ENCODE measurements around the gene GDI1.
"Not testable (repeated sequence)": the region's sequence is repeated elsewhere in the genome, so short reads cannot be mapped to it uniquely, and the experiment has no call there.

The GDI1 gene

GRCh38 chrX:154397888-154398667 lies 38.9 kb upstream of the GDI1 start, which contains the start of gene RPL10:
TSS of gene RPL10 (plus strand) at chrX:154398377. CDS start at chrX:154398520, 143 bp downstream.
- Histone ChIP-seq H3K27ac (peak within 1 kb of the TSS; percentile 96), H3K9me3 (no peaks in the 10 kb centered on the region), H3K36me3 (peaks cover 30% of the 10 kb centered on the region), H3K4me3 (ENCODE audit: low read depth in 1 of 2, low read length in 1 of 2) (peak within 1 kb of the TSS; percentile 70 to 78), H3K27me3 (no peaks in the 10 kb centered on the region), H3K4me1 (ENCODE audit: control insufficient read depth in 1 of 2, insufficient read depth in 1 of 2, low read depth in 1 of 2, low read length in 1 of 2) (peaks cover 16 to 21% of the 10 kb centered on the region in 2 experiments)
- no peak for TF ChIP-seq CTCF (IDR thresholded peaks at IDR 0.05)

GRCh38 chrX:154398668-154399526 lies 38.1 kb upstream of the GDI1 start:
- H3K9me3 ChIP-seq = no peaks in the 10 kb centered on the region
- H3K4me1 ChIP-seq (ENCODE audit: control insufficient read depth in 1 of 2, insufficient read depth in 1 of 2, low read depth in 1 of 2, low read length in 1 of 2) = peaks cover 16 to 21% of the 10 kb centered on the region in 2 experiments
- H3K36me3 ChIP-seq = peaks cover 36% of the 10 kb centered on the region
- H3K27ac ChIP-seq = peak overlapping the region; percentile 96
- H3K4me3 ChIP-seq (ENCODE audit: low read depth in 1 of 2, low read length in 1 of 2) = peak overlapping the region; percentile 70 to 78
- peak; percentile 93 for TF ChIP-seq CTCF (IDR thresholded peaks at IDR 0.05)
- H3K27me3 ChIP-seq = no peaks in the 10 kb centered on the region

- Histone ChIP-seq H3K27me3 (no peaks in the 10 kb centered on the region), H3K27ac (peak overlapping the region; percentile 96), H3K36me3 (peaks cover 42% of the 10 kb centered on the region), H3K9me3 (no peaks in the 10 kb centered on the region), H3K4me1 (ENCODE audit: control insufficient read depth in 1 of 2, insufficient read depth in 1 of 2, low read depth in 1 of 2, low read length in 1 of 2) (peaks cover 16 to 21% of the 10 kb centered on the region in 2 experiments), H3K4me3 (ENCODE audit: low read depth in 1 of 2, low read length in 1 of 2) (peak overlapping the region; percentile 70 to 78)
- no peak for TF ChIP-seq CTCF (IDR thresholded peaks at IDR 0.05)
Measured at GRCh38 chrX:154399527-154400368, 37.2 kb upstream of the GDI1 start.

GRCh38 chrX:154400369-154400817 lies 36.6 kb upstream of the GDI1 start:
- H3K36me3 ChIP-seq = peaks cover 48% of the 10 kb centered on the region
- H3K9me3 ChIP-seq; H3K4me3 ChIP-seq (ENCODE audit: low read depth in 1 of 2, low read length in 1 of 2); H3K27me3 ChIP-seq: not testable (repeated sequence)
- H3K27ac ChIP-seq = peak overlapping the region; percentile 55
- H3K4me1 ChIP-seq (ENCODE audit: control insufficient read depth in 1 of 2, insufficient read depth in 1 of 2, low read depth in 1 of 2, low read length in 1 of 2) = peaks cover 16 to 21% of the 10 kb centered on the region in 2 experiments

GRCh38 chrX:154401045-154401799 lies 35.7 kb upstream of the GDI1 start:
- H3K27ac ChIP-seq = peak overlapping the region; percentile 55
- peaks cover 16 to 21% of the 10 kb centered on the region in 2 experiments for H3K4me1 ChIP-seq (ENCODE audit: control insufficient read depth in 1 of 2, insufficient read depth in 1 of 2, low read depth in 1 of 2, low read length in 1 of 2)
- no peak overlapping the region for H3K4me3 ChIP-seq (ENCODE audit: low read depth in 1 of 2, low read length in 1 of 2)
- H3K9me3 ChIP-seq = no peaks in the 10 kb centered on the region
- no peak for TF ChIP-seq CTCF (IDR thresholded peaks at IDR 0.05)
- peaks cover 49% of the 10 kb centered on the region for H3K36me3 ChIP-seq
- H3K27me3 ChIP-seq = no peaks in the 10 kb centered on the region

Data from neutrophil (primary cell).